SK-N-SH (cell line): ENCODE data around the gene FBH1. TPM values are rescaled to one million over a fixed set of nuclear protein-coding genes. Genes with fewer than 3 reads are reported as not detected.

ENCODE experiments used
- CTCF ChIA-PET: fragments of 300-600, 350-600 bp; formaldehyde crosslinking; extraction: SDS; loops from one replicate; lab custom pipeline; 2021; lab: Yijun Ruan, JAX
- POLR2A ChIA-PET: fragments of 350-600 bp; sonication (Branson Sonifier 250); formaldehyde crosslinking; extraction: SDS; loops from one replicate; lab custom pipeline; 2020; ENCODE audit warnings: antibody characterized with exemption, inconsistent platforms; lab: Yijun Ruan, JAX
- DNase-seq: peaks from one replicate; pipeline ENCODE4 v3.0.0; 2012
- H2AFZ ChIP-seq: fragments of 200-600 bp; sonication (generic); 2 replicates; pipeline ENCODE4 v1.8.1; 2016; ENCODE audit warnings: antibody characterized with exemption, mild to moderate bottlenecking, low read depth
- H3F3A ChIP-seq: fragments of 200-600 bp; sonication (generic); replicated peaks from 2 replicates; pipeline ENCODE3; 2016; ENCODE audit warnings: antibody characterized with exemption, mild to moderate bottlenecking; ENCODE audit not compliant: insufficient read depth
- H3K27ac ChIP-seq, 2 experiments: fragments of 200-500 bp in 1 of 2; fragments of 200-600 bp in 1 of 2; sonication (Bioruptor generic) in 1 of 2; sonication (generic), shearing (Covaris generic) in 1 of 2; 2 replicates each; pipeline versions ENCODE4 v1.5.1 to v1.6.1; 2014 to 2016; ENCODE audit warnings: low read depth in 2 of 2, inconsistent platforms in 1 of 2, low read length in 1 of 2, mild to moderate bottlenecking in 1 of 2, mixed read lengths in 1 of 2
- H3K27me3 ChIP-seq: fragments of 200-600 bp; sonication (generic), shearing (Covaris generic); 2 replicates; pipeline ENCODE4 v1.6.1; 2016; ENCODE audit warnings: mixed run types; ENCODE audit not compliant: insufficient read depth
- H3K36me3 ChIP-seq, 2 experiments: fragments of 200-500 bp in 1 of 2; fragments of 200-600 bp in 1 of 2; sonication (Bioruptor generic) in 1 of 2; sonication (generic) in 1 of 2; replicated peaks in 1 of 2; 2 replicates each; pipeline versions ENCODE3 to v1.5.1; 2014 to 2016; ENCODE audit warnings: low read length in 1 of 2, mild to moderate bottlenecking in 1 of 2; ENCODE audit not compliant: insufficient read depth in 2 of 2, control insufficient read depth in 1 of 2
- H3K4me1 ChIP-seq, 2 experiments: fragments of 200-500 bp in 1 of 2; fragments of 200-600 bp in 1 of 2; sonication (Bioruptor generic) in 1 of 2; sonication (generic), shearing (Covaris generic) in 1 of 2; 2 replicates each; pipeline versions ENCODE4 v1.5.1 to v1.6.1; 2014 to 2016; ENCODE audit warnings: low read depth in 1 of 2, low read length in 1 of 2, mixed run types in 1 of 2; ENCODE audit not compliant: insufficient read depth in 2 of 2, control insufficient read depth in 1 of 2
- H3K4me2 ChIP-seq: fragments of 200-600 bp; sonication (generic), shearing (Covaris generic); 2 replicates; pipeline ENCODE4 v1.6.1; 2017; ENCODE audit warnings: mixed run types
- H3K4me3 ChIP-seq, 2 experiments: fragments of 200-500 bp in 1 of 2; fragments of 200-600 bp in 1 of 2; sonication (Bioruptor generic) in 1 of 2; sonication (generic), shearing (Covaris generic) in 1 of 2; 2 replicates each; pipeline versions ENCODE4 v1.5.1 to v1.8.1; 2014 to 2016; ENCODE audit warnings: low read depth in 2 of 2, inconsistent platforms in 1 of 2, low read length in 1 of 2, mild to moderate bottlenecking in 1 of 2, mixed read lengths in 1 of 2, moderate library complexity in 1 of 2
- H3K79me2 ChIP-seq: fragments of 200-600 bp; sonication (generic); 2 replicates; pipeline ENCODE4 v1.8.1; 2017; ENCODE audit warnings: mild to moderate bottlenecking; ENCODE audit not compliant: insufficient read depth
- H3K9ac ChIP-seq: fragments of 200-600 bp; sonication (generic); 2 replicates; pipeline ENCODE4 v1.6.1; 2017; ENCODE audit warnings: mixed run types
- H3K9me2 ChIP-seq: fragments of 200-600 bp; sonication (generic); 2 replicates; pipeline ENCODE4 v1.6.1; 2017; ENCODE audit warnings: mixed run types
- H3K9me3 ChIP-seq: fragments of 200-600 bp; sonication (generic); 2 replicates; pipeline ENCODE4 v1.6.1; 2017; ENCODE audit warnings: mixed run types, mild to moderate bottlenecking, moderate library complexity
- H4K20me1 ChIP-seq: fragments of 200-600 bp; sonication (generic); 2 replicates; pipeline ENCODE4 v1.6.1; 2017; ENCODE audit warnings: mild to moderate bottlenecking, mixed run types; ENCODE audit not compliant: insufficient read depth
- CHD2 ChIP-seq: fragments of 150-350 bp; IDR thresholded peaks from 2 replicates; pipeline ENCODE4 v1.6.1; 2018; ENCODE audit warnings: low read length; ENCODE audit not compliant: partially characterized antibody
- CTCF ChIP-seq: fragments of 200-600 bp; sonication (generic); IDR thresholded peaks from 2 replicates; pipeline ENCODE4 v1.6.1; 2017; ENCODE audit warnings: antibody characterized with exemption, mild to moderate bottlenecking, moderate library complexity
- FOXJ3 ChIP-seq: sonication (generic); formaldehyde crosslinking; IDR thresholded peaks from 2 replicates; pipeline ENCODE4 v1.5.1; 2020; ENCODE audit warnings: mild to moderate bottlenecking, missing genetic modification reagents
- FOXM1 ChIP-seq: IDR thresholded peaks from 2 replicates; pipeline ENCODE4 v1.4.0; 2012; ENCODE audit warnings: low read depth, mild to moderate bottlenecking
- IRF3 ChIP-seq: fragments of 150-350 bp; IDR thresholded peaks from 2 replicates; pipeline ENCODE4 v1.6.1; 2016; ENCODE audit warnings: mild to moderate bottlenecking, low read depth, low read length
- MAX ChIP-seq: IDR thresholded peaks from 2 replicates; pipeline ENCODE4 v1.4.0; 2012; ENCODE audit warnings: low read depth
- MEF2A ChIP-seq: IDR thresholded peaks from 2 replicates; pipeline ENCODE4 v1.4.0; 2012; ENCODE audit warnings: low read depth, borderline replicate concordance
- MXI1 ChIP-seq: IDR thresholded peaks from 2 replicates; pipeline ENCODE4 v1.6.1; 2012; ENCODE audit warnings: mild to moderate bottlenecking, low read depth, low read length, improper control_type of control experiment
- NFIC ChIP-seq: IDR thresholded peaks from 2 replicates; pipeline ENCODE4 v1.4.0; 2012; ENCODE audit warnings: borderline replicate concordance
- PBX3 ChIP-seq: IDR thresholded peaks from 2 replicates; pipeline ENCODE4; 2012
- POLR2AphosphoS5 ChIP-seq: IDR thresholded peaks from 2 replicates; pipeline ENCODE4 v1.6.1; 2012; ENCODE audit warnings: low read depth, low read length
- RAD21 ChIP-seq: IDR thresholded peaks from 2 replicates; pipeline ENCODE4 v1.6.1; 2012; ENCODE audit warnings: mild to moderate bottlenecking, low read length
- REST ChIP-seq: IDR thresholded peaks from 2 replicates; pipeline ENCODE4 v1.6.1; 2012; ENCODE audit warnings: mild to moderate bottlenecking, low read depth, low read length, moderate library complexity
- RFX5 ChIP-seq: IDR thresholded peaks from 2 replicates; pipeline ENCODE4 v1.6.1; 2012; ENCODE audit warnings: mild to moderate bottlenecking, improper control_type of control experiment, low read length
- RXRA ChIP-seq: IDR thresholded peaks from 2 replicates; pipeline ENCODE4 v1.4.0; 2012; ENCODE audit warnings: low read depth, mild to moderate bottlenecking, borderline replicate concordance
- SMC3 ChIP-seq: IDR thresholded peaks from 2 replicates; pipeline ENCODE4 v1.6.1; 2012; ENCODE audit warnings: low read depth, low read length, improper control_type of control experiment
- USF1 ChIP-seq: IDR thresholded peaks from 2 replicates; pipeline ENCODE4 v1.4.0; 2012; ENCODE audit warnings: low read depth, borderline replicate concordance
- YY1 ChIP-seq: IDR thresholded peaks from 2 replicates; pipeline ENCODE4 v1.4.0; 2012; ENCODE audit warnings: low read depth, mild to moderate bottlenecking
- WGBS: methylation state at CpG from one replicate; pipeline ENCODE4 v1.1.6; 2017; ENCODE audit warnings: low lambda C conversion rate; 5-methylcytosine and 5-hydroxymethylcytosine counted together
- polyA plus RNA-seq, 3 experiments: library from polyadenylated mRNA; depleted of rRNA; stranded (reverse); fragments of >200 nt; gene quantifications; 2 replicates each; pipeline ENCODE4 v1.2.3, GENCODE V29; 2012

Gene FBH1
- polyA plus RNA-seq, 1 of the 3 experiments (the other 2 are of a cell fraction), result 60.9 TPM

- no peak for TF ChIP-seq POLR2AphosphoS5
- no peak for TF ChIP-seq MXI1
- TF ChIP-seq MAX, result no peak
- TF ChIP-seq RXRA, result no peak
- TF ChIP-seq USF1, result no peak
- TF ChIP-seq PBX3, result no peak
- no peak for TF ChIP-seq FOXM1
Measured at GRCh38 chr10:5882961-5883360, 7.1 kb upstream of the FBH1 start (continued).

- ChIA-PET POLR2A (no interaction called here), CTCF (interaction anchor here (1.1 to 2.3 kb wide), 2 partner anchors 8 to 12 kb away, joined by 3 to 10 read pairs; no protein-coding TSS in a partner anchor)
- WGBS, result 96% methylated on average over 5 of the region's 5 CpGs
- Histone ChIP-seq H3K4me3 (no peak overlapping the region), H3K4me1 (peaks cover 7 to 12% of the 10 kb centered on the region in 2 experiments; a peak in 3 of 4 replicates), H3K79me2 (peaks cover 27% of the 10 kb centered on the region), H3K9ac (no peak overlapping the region), H2AFZ (no peak overlapping the region), H3K4me2 (no peak overlapping the region), H3K27ac (no peak overlapping the region), H4K20me1 (no peaks in the 10 kb centered on the region), H3K9me3 (no peaks in the 10 kb centered on the region), H3F3A (peaks cover 9% of the 10 kb centered on the region), H3K36me3 (peaks cover 34 to 44% of the 10 kb centered on the region in 2 experiments), H3K9me2 (no peaks in the 10 kb centered on the region), H3K27me3 (no peaks in the 10 kb centered on the region)
- DNase-seq, result no peak
- TF ChIP-seq REST, result no peak
- TF ChIP-seq FOXJ3, result no peak
- TF ChIP-seq YY1, result no peak
- TF ChIP-seq CHD2, result no peak
- TF ChIP-seq RFX5, result no peak
- TF ChIP-seq SMC3, result no peak
- no peak for TF ChIP-seq RAD21
- no peak for TF ChIP-seq MEF2A
- TF ChIP-seq CTCF, result no peak
- no peak for TF ChIP-seq IRF3
- TF ChIP-seq NFIC, result no peak
Measured at GRCh38 chr10:5885619-5886018, 4.4 kb upstream of the FBH1 start.
